Gastroesophageal sphincter (tissue), 4 donors: ENCODE data around the gene PCDHGA12. TPM values are rescaled to one million over a fixed set of nuclear protein-coding genes. Genes with fewer than 3 reads are reported as not detected.
"Not testable (repeated sequence)": the region's sequence is repeated elsewhere in the genome, so short reads cannot be mapped to it uniquely, and the experiment has no call there.

Experiments used
- ATAC-seq: fragments of 150-250 bp; one replicate; pipeline ENCODE4 v1.9.1; 2016; ENCODE audit warnings: mild to moderate bottlenecking, moderate library complexity
- H3K27ac ChIP-seq, 4 donors: fragments of 200-600 bp; sonication (generic) in 3 of 4; 1 replicate in 3 of 4; 2 replicates in 1 of 4; pipeline ENCODE4 v1.5.1; 2016 to 2019
- H3K27me3 ChIP-seq: fragments of 200-600 bp; sonication (generic); one replicate; pipeline ENCODE4 v1.5.1; 2019
- H3K36me3 ChIP-seq, 2 donors: fragments of 200-600 bp; sonication (generic); one replicate each; pipeline ENCODE4 v1.5.1; 2019; ENCODE audit warnings: control low read depth in 1 of 2
- H3K4me1 ChIP-seq, 3 donors: fragments of 200-600 bp; sonication (generic); 1 replicate in 2 of 3; 2 replicates in 1 of 3; pipeline ENCODE4 v1.5.1; 2016 to 2019; ENCODE audit warnings: control low read depth in 2 of 3
- H3K4me3 ChIP-seq, 2 donors: fragments of 200-600 bp; sonication (generic); one replicate each; pipeline ENCODE4 v1.5.1; 2019; ENCODE audit warnings: mild to moderate bottlenecking in 1 of 2, moderate library complexity in 1 of 2
- H3K9me3 ChIP-seq, 3 donors: fragments of 200-600 bp; sonication (generic); one replicate each; pipeline ENCODE4 v1.5.1; 2017 to 2019; ENCODE audit warnings: control low read depth in 2 of 3
- CTCF ChIP-seq, 4 experiments: fragments of 200-600 bp in 2 of 4; fragments of 450-650 bp in 2 of 4; sonication (generic) in 1 of 4; IDR thresholded peaks; one replicate each; pipeline ENCODE4 v1.5.1; 2017 to 2019; ENCODE audit warnings: antibody characterized with exemption in 4 of 4, mild to moderate bottlenecking in 2 of 4, moderate library complexity in 2 of 4
- EP300 ChIP-seq: sonication (generic); formaldehyde crosslinking; IDR thresholded peaks from one replicate; pipeline ENCODE4 v1.6.1; 2017; ENCODE audit warnings: antibody characterized with exemption, mild to moderate bottlenecking
- POLR2A ChIP-seq, 2 donors: fragments of 450-650 bp; IDR thresholded peaks; one replicate each; pipeline ENCODE4 v1.6.1; 2017; ENCODE audit warnings: antibody characterized with exemption in 2 of 2, mild to moderate bottlenecking in 2 of 2, moderate library complexity in 1 of 2
- POLR2AphosphoS5 ChIP-seq: sonication (generic); formaldehyde crosslinking; IDR thresholded peaks from one replicate; pipeline ENCODE4 v1.6.1; 2017; ENCODE audit warnings: antibody characterized with exemption
- WGBS, 2 donors: methylation state at CpG; one replicate each; pipeline ENCODE4 v1.1.5; 2018; ENCODE audit warnings: low coverage in 1 of 2; 5-methylcytosine and 5-hydroxymethylcytosine counted together
- total RNA-seq, 4 donors: library from RNA; depleted of rRNA; stranded (reverse); fragments of >200 nt; gene quantifications; one replicate each; pipeline ENCODE4 v1.1.0, GENCODE V29; 2016

Gene PCDHGA12
- total RNA-seq, 4 donors from 2014 or later: 5.3 to 15.4 (median 9.8) TPM

- H3K4me3 ChIP-seq: peak within 1 kb of the TSS; percentile 8 to 34
- H3K9me3 ChIP-seq: peaks cover 3 to 95% (median 15%) of the 10 kb centered on the region in 3 donors
- 13 to 14% methylated on average over 16 to 20 of the region's 27 CpGs for WGBS, 2 donors
- TF ChIP-seq CTCF (IDR thresholded peaks at IDR 0.05): peak in 1 of 4 experiments; percentile 23
- TF ChIP-seq POLR2A (IDR thresholded peaks at IDR 0.05): no peak
- ATAC-seq: no peak
- H3K27me3 ChIP-seq: peaks cover 8% of the 10 kb centered on the region
- peaks cover 0 to 4% (median 0%) of the 10 kb centered on the region in 3 donors for H3K4me1 ChIP-seq
- H3K36me3 ChIP-seq: peaks cover 0 to 17% of the 10 kb centered on the region in 2 donors
- no peak within 1 kb of the TSS for H3K27ac ChIP-seq
Observed at GRCh38 chr5:141402553-141403243, 27.6 kb upstream of the PCDHGA12 start, which contains the start of gene PCDHGA9. PCDHGA9 (plus strand) TSS chr5:141402778; CDS start chr5:141402953, 175 bp downstream.

- H3K27ac ChIP-seq: no peak overlapping the region
- WGBS, 2 donors: 21 to 25% methylated on average over 5 to 22 of the region's 22 CpGs
- no peak for ATAC-seq
- H3K36me3 ChIP-seq: peaks cover 0 to 22% of the 10 kb centered on the region in 2 donors
- peaks cover 8% of the 10 kb centered on the region for H3K27me3 ChIP-seq
- H3K4me1 ChIP-seq: peaks cover 0 to 4% (median 0%) of the 10 kb centered on the region in 3 donors
- H3K9me3 ChIP-seq: peaks cover 3 to 98% (median 15%) of the 10 kb centered on the region in 3 donors
- TF ChIP-seq POLR2A (IDR thresholded peaks at IDR 0.05): no peak
- TF ChIP-seq EP300: no peak
- no peak for TF ChIP-seq POLR2AphosphoS5
- TF ChIP-seq CTCF (IDR thresholded peaks at IDR 0.05): no peak
- H3K4me3 ChIP-seq: peak overlapping the region in 1 of 2 donors; percentile 34
Observed at GRCh38 chr5:141403387-141403786, 26.9 kb upstream of the PCDHGA12 start.

- Histone ChIP-seq H3K36me3 (peaks cover 0 to 33% of the 10 kb centered on the region in 2 donors), H3K4me3 (peak within 1 kb of the TSS; percentile 16 to 41), H3K27ac (peak within 1 kb of the TSS in 2 of 4 donors; percentile 35 to 48), H3K9me3 (peaks cover 0 to 99% (median 21%) of the 10 kb centered on the region in 3 donors)
- TF ChIP-seq CTCF (IDR thresholded peaks at IDR 0.05): peak in 3 of 4 experiments; percentile 23 to 55 (median 33)
- WGBS, 2 donors: 10 to 20% methylated on average over 15 to 18 of the region's 51 CpGs
- H3K4me1 ChIP-seq, ATAC-seq, H3K27me3 ChIP-seq: not testable (repeated sequence)
Observed at GRCh38 chr5:141407790-141408505, 22.4 kb upstream of the PCDHGA12 start, which contains the start of gene PCDHGB6. PCDHGB6 (plus strand) TSS chr5:141408021; CDS start chr5:141408203, 182 bp downstream.

GRCh38 chr5:141409598-141410306 is 20.6 kb upstream of the PCDHGA12 start:
- H3K9me3 ChIP-seq: peaks cover 0 to 99% (median 19%) of the 10 kb centered on the region in 3 donors
- H3K27ac ChIP-seq: no peak overlapping the region
- H3K4me1 ChIP-seq: no peaks in the 10 kb centered on the region
- TF ChIP-seq CTCF (IDR thresholded peaks at IDR 0.05) (no peak), POLR2AphosphoS5 (no peak), EP300 (no peak), POLR2A (IDR thresholded peaks at IDR 0.05) (no peak)
- peaks cover 0 to 36% of the 10 kb centered on the region in 2 donors for H3K36me3 ChIP-seq
- WGBS, 2 donors: 13 to 37% methylated on average over 2 to 3 of the region's 64 CpGs
- no peak for ATAC-seq
- peaks cover 8% of the 10 kb centered on the region for H3K27me3 ChIP-seq
- peak overlapping the region in 1 of 2 donors; percentile 1 for H3K4me3 ChIP-seq
